Measurements from ENCODE around the gene TRIM24.
A peak's percentile ranks its signal among the peaks of the same experiment; 100 is the strongest.

The TRIM24 gene

DNA sequence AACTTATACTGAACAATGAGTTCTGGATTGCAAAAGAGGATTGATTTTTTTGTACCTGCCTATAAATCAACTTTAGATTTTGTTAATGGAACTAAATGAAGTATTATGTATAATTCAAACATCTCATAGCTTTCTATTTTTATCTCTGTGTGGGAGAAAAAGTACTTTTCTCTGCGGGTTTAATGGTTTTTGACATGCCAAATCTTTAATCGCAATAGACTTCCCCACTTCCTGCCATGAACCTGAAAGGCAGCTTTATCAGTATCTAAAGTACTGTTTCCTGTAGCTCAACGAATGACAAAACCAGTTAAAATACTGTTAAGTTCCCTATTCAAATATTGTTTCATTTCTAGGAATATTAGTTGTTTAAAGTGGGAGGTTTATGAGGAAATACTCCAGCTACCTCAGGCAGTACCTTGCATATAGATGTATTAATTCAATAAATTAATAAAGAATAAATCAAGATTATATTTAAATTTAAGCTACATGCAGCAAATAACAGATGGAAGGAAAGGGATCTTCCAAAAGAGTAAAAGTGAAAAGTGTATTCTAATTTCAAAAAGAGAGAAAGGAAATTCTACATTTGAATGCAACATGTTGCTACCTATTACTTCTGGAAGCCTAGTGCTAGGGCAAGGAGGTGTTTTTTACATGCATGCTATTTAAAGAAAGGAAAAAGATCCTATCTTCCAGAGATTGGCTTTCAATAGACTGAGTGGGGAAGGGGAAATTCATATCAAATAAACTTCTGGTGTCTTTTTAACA, 165.2 kb downstream of the TRIM24 start:
- Mint-ChIP-seq H3K27me3 (ENCODE audit: low read depth) (no peaks in the 10 kb centered on the region), H3K4me3 (no peak overlapping the region), H3K27ac (peak overlapping the region in 1 of 3 experiments; percentile 25), H3K36me3 (ENCODE audit: low read depth) (no peaks in the 10 kb centered on the region), H3K9me3 (no peaks in the 10 kb centered on the region), H3K4me1 (no peaks in the 10 kb centered on the region)
- TF ChIP-seq, protein P1, sequence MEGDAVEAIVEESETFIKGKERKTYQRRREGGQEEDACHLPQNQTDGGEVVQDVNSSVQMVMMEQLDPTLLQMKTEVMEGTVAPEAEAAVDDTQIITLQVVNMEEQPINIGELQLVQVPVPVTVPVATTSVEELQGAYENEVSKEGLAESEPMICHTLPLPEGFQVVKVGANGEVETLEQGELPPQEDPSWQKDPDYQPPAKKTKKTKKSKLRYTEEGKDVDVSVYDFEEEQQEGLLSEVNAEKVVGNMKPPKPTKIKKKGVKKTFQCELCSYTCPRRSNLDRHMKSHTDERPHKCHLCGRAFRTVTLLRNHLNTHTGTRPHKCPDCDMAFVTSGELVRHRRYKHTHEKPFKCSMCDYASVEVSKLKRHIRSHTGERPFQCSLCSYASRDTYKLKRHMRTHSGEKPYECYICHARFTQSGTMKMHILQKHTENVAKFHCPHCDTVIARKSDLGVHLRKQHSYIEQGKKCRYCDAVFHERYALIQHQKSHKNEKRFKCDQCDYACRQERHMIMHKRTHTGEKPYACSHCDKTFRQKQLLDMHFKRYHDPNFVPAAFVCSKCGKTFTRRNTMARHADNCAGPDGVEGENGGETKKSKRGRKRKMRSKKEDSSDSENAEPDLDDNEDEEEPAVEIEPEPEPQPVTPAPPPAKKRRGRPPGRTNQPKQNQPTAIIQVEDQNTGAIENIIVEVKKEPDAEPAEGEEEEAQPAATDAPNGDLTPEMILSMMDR (IDR thresholded peaks at IDR 0.05; ENCODE audit: unreplicated experiment in 3 of 3), result no peak

- no peaks in the 10 kb centered on the region for H3K36me3 Mint-ChIP-seq (ENCODE audit: low read depth)
- H3K4me3 Mint-ChIP-seq, result no peak overlapping the region
- TF ChIP-seq, protein P1 (IDR thresholded peaks at IDR 0.05; ENCODE audit: unreplicated experiment in 3 of 3), result no peak
- no peaks in the 10 kb centered on the region for H3K9me3 Mint-ChIP-seq
- no peaks in the 10 kb centered on the region for H3K4me1 Mint-ChIP-seq
- peak overlapping the region in 1 of 3 experiments; percentile 25 for H3K27ac Mint-ChIP-seq
- no peaks in the 10 kb centered on the region for H3K27me3 Mint-ChIP-seq (ENCODE audit: low read depth)
Measured at GRCh38 chr7:138625849-138626230, 165.8 kb downstream of the TRIM24 start.

GRCh38 chr7:138626846-138627245, 166.8 kb downstream of the TRIM24 start:
- H3K27ac Mint-ChIP-seq, result no peak overlapping the region
- H3K36me3 Mint-ChIP-seq (ENCODE audit: low read depth), result no peaks in the 10 kb centered on the region
- no peaks in the 10 kb centered on the region for H3K9me3 Mint-ChIP-seq
- no peaks in the 10 kb centered on the region for H3K4me1 Mint-ChIP-seq
- TF ChIP-seq, protein P1 (IDR thresholded peaks at IDR 0.05; ENCODE audit: unreplicated experiment in 3 of 3), result no peak
- H3K4me3 Mint-ChIP-seq, result no peak overlapping the region
- H3K27me3 Mint-ChIP-seq (ENCODE audit: low read depth), result no peaks in the 10 kb centered on the region

DNA sequence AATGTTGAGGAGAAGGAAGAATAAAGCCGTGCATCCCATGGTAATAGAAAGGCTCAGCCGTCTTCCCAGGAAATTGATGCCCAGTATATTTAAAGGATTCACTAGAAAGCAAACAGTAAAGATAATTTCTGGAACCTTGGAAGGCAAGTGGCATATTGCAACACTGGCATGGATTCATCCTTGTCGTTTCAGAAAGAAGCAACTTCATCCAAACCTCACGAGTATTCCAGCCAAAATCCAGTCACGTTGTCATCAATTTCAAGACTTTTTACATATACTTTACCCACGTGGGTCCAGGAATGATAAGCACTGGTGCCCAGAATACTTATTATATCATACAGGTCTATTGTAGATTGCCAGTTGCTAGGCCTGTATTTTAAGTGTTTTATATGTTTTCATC, 167.3 kb downstream of the TRIM24 start:
- TF ChIP-seq, protein P1 (IDR thresholded peaks at IDR 0.05; ENCODE audit: unreplicated experiment in 3 of 3), result no peak
- H3K27me3 Mint-ChIP-seq (ENCODE audit: low read depth), result no peaks in the 10 kb centered on the region
- H3K4me3 Mint-ChIP-seq, result no peak overlapping the region
- no peaks in the 10 kb centered on the region for H3K9me3 Mint-ChIP-seq
- no peaks in the 10 kb centered on the region for H3K36me3 Mint-ChIP-seq (ENCODE audit: low read depth)
- no peak overlapping the region for H3K27ac Mint-ChIP-seq
- H3K4me1 Mint-ChIP-seq, result no peaks in the 10 kb centered on the region

DNA sequence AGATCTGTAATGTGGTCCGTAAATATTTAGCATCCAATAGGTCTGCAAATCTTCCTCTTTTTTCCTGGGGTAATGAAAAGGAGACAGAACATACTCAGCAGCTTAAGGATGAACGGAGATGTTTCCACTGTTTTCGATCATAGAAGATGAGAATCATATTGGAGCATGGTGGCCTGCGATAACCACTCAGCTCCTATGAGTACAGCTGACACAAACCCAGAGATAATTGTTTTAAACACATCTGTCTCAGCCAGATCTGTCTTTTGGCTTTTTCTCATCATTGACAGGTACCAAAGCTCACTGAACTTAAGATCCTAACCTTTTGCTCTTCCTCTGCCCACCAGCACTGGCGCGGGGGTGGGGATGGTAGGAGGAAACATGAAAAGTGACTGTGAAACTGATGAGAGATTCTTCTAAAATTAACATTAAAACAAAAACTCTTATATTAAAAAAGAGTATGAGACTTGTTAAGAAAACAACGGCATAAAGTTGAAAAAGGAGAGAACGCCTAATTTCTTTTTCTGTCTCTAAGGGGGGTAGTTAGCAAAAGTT, 170.1 kb downstream of the TRIM24 start:
- TF ChIP-seq, protein P1 (IDR thresholded peaks at IDR 0.05; ENCODE audit: unreplicated experiment in 3 of 3), result no peak
- H3K4me3 Mint-ChIP-seq, result no peak overlapping the region
- no peaks in the 10 kb centered on the region for H3K27me3 Mint-ChIP-seq (ENCODE audit: low read depth)
- H3K36me3 Mint-ChIP-seq (ENCODE audit: low read depth), result no peaks in the 10 kb centered on the region
- no peaks in the 10 kb centered on the region for H3K9me3 Mint-ChIP-seq
- H3K27ac Mint-ChIP-seq, result no peak overlapping the region
- no peaks in the 10 kb centered on the region for H3K4me1 Mint-ChIP-seq

- H3K36me3 Mint-ChIP-seq (ENCODE audit: low read depth), result no peaks in the 10 kb centered on the region
- H3K4me1 Mint-ChIP-seq, result no peaks in the 10 kb centered on the region
- TF ChIP-seq, protein P1 (IDR thresholded peaks at IDR 0.05; ENCODE audit: unreplicated experiment in 3 of 3), result no peak
- no peak overlapping the region for H3K4me3 Mint-ChIP-seq
- H3K27ac Mint-ChIP-seq, result no peak overlapping the region
- H3K9me3 Mint-ChIP-seq, result no peaks in the 10 kb centered on the region
- H3K27me3 Mint-ChIP-seq (ENCODE audit: low read depth), result no peaks in the 10 kb centered on the region
Measured at GRCh38 chr7:138632384-138632783, 172.3 kb downstream of the TRIM24 start.

Measured in nephron (organoid).